ENCODE data around the gene IL4R.
"Not testable (repeated sequence)": the region's sequence is repeated elsewhere in the genome, so short reads cannot be mapped to it uniquely, and the experiment has no call there.

Gene IL4R

GRCh38 chr16:27378871-27379481 lies 65.2 kb downstream of the IL4R start:
- no peak for DNase-seq (ENCODE audit: low read depth, low spot score)

GRCh38 chr16:27379919-27380318 lies 66.1 kb downstream of the IL4R start:
- no peak for DNase-seq (ENCODE audit: low read depth, low spot score)

GRCh38 chr16:27381236-27381635 lies 67.5 kb downstream of the IL4R start:
- DNase-seq (ENCODE audit: low read depth, low spot score), result no peak

GRCh38 chr16:27381974-27382855 lies 68.4 kb downstream of the IL4R start:
- no peak for DNase-seq (ENCODE audit: low read depth, low spot score)

GRCh38 chr16:27383556-27384243 lies 69.9 kb downstream of the IL4R start:
- DNase-seq (ENCODE audit: low read depth, low spot score), result no peak

GRCh38 chr16:27384425-27384824 lies 70.7 kb downstream of the IL4R start:
- no peak for DNase-seq (ENCODE audit: low read depth, low spot score)

- no peak for DNase-seq (ENCODE audit: low read depth, low spot score)
These were observed 71.6 kb downstream of the IL4R start for GRCh38 chr16:27385398-27385797.

GRCh38 chr16:27386674-27387073 lies 72.9 kb downstream of the IL4R start:
- no peak for DNase-seq (ENCODE audit: low read depth, low spot score)

GRCh38 chr16:27387724-27388123 lies 74.0 kb downstream of the IL4R start:
- DNase-seq (ENCODE audit: low read depth, low spot score), result no peak

GRCh38 chr16:27389272-27389961 lies 75.6 kb downstream of the IL4R start:
- no peak for DNase-seq (ENCODE audit: low read depth, low spot score)

- DNase-seq (ENCODE audit: low read depth, low spot score), result no peak
These were observed 76.4 kb downstream of the IL4R start for GRCh38 chr16:27390151-27390550.

- DNase-seq (ENCODE audit: low read depth, low spot score), result no peak
These were observed 78.9 kb downstream of the IL4R start for GRCh38 chr16:27392671-27393070.

- DNase-seq (ENCODE audit: low read depth, low spot score), result no peak
These were observed 80.7 kb downstream of the IL4R start for GRCh38 chr16:27394516-27394915.

GRCh38 chr16:27398341-27398893 lies 84.6 kb downstream of the IL4R start:
- DNase-seq (ENCODE audit: low read depth, low spot score), result not testable (repeated sequence)

- DNase-seq (ENCODE audit: low read depth, low spot score), result no peak
These were observed 85.4 kb downstream of the IL4R start for GRCh38 chr16:27398894-27399853.

- DNase-seq (ENCODE audit: low read depth, low spot score), result no peak
These were observed 86.2 kb downstream of the IL4R start for GRCh38 chr16:27399969-27400368.

- no peak for DNase-seq (ENCODE audit: low read depth, low spot score)
These were observed 87.2 kb downstream of the IL4R start for GRCh38 chr16:27400751-27401620.

- peak; percentile 66 for DNase-seq (ENCODE audit: low read depth, low spot score)
These were observed 88.2 kb downstream of the IL4R start, which contains the start of gene IL21R for GRCh38 chr16:27401768-27402568. IL21R (plus strand) TSS chr16:27402174; CDS start chr16:27430072, 27,898 bp downstream.

Measured in activated CD4-positive, CD25-positive, alpha-beta regulatory T cell treated with anti-CD3 and anti-CD28 coated beads, Interleukin-2, amount 50 U/mL, for 16 hours (primary cell).